Upper lobe of left lung (tissue), 4 donors: Measurements from ENCODE around the gene CRPPA.

Experiments used
- CTCF ChIP-seq, 6 experiments: fragments of 450-650 bp in 4 of 6; fragments of 200-600 bp in 2 of 6; sonication (generic) in 2 of 6; IDR thresholded peaks; one replicate each; pipeline ENCODE4 v1.5.1; 2016 to 2019; ENCODE audit warnings: antibody characterized with exemption in 6 of 6
- EP300 ChIP-seq, 4 donors: sonication (generic); formaldehyde crosslinking; IDR thresholded peaks; one replicate each; pipeline ENCODE4 v1.5.1; 2017; ENCODE audit warnings: antibody characterized with exemption in 4 of 4, control low read depth in 2 of 4
- POLR2A ChIP-seq, 4 donors: fragments of 450-650 bp; IDR thresholded peaks; one replicate each; pipeline ENCODE4 v1.5.1; 2016 to 2017; ENCODE audit warnings: antibody characterized with exemption in 4 of 4, mild to moderate bottlenecking in 2 of 4
- POLR2AphosphoS5 ChIP-seq, 2 donors: sonication (generic); formaldehyde crosslinking; IDR thresholded peaks; one replicate each; pipeline ENCODE4 v1.5.1; 2017; ENCODE audit warnings: antibody characterized with exemption in 2 of 2

GRCh38 chr7:16417906-16418305 lies 3.4 kb downstream of the CRPPA start:
- TF ChIP-seq POLR2AphosphoS5 (IDR thresholded peaks at IDR 0.05): no peak
- TF ChIP-seq CTCF (IDR thresholded peaks at IDR 0.05): no peak
- TF ChIP-seq POLR2A (IDR thresholded peaks at IDR 0.05): no peak
- TF ChIP-seq EP300 (IDR thresholded peaks at IDR 0.05): no peak
